ENCODE data around the gene RPS10.

The RPS10 gene

GRCh38 chr6:34370361-34370760 is 55.5 kb downstream of the RPS10 start:
- no peak for TF ChIP-seq OSR1 (CRISPR knock-in tag; IDR thresholded peaks at IDR 0.05)
- TF ChIP-seq CSDC2 (CRISPR knock-in tag; IDR thresholded peaks at IDR 0.05), result no peak
- no peak for TF ChIP-seq ZFP3 (CRISPR knock-in tag; IDR thresholded peaks at IDR 0.05)
- no peak for TF ChIP-seq ZC3H10 (CRISPR knock-in tag; IDR thresholded peaks at IDR 0.05)
- TF ChIP-seq CREB5 (CRISPR knock-in tag; IDR thresholded peaks at IDR 0.05; ENCODE audit: low read depth), result no peak
- no peak for TF ChIP-seq ZFP30 (CRISPR knock-in tag; IDR thresholded peaks at IDR 0.05)
- no peak for TF ChIP-seq BACH2 (CRISPR knock-in tag; IDR thresholded peaks at IDR 0.05; ENCODE audit: borderline replicate concordance)
- no peak for TF ChIP-seq ESRRG (CRISPR knock-in tag; IDR thresholded peaks at IDR 0.05)
- TF ChIP-seq ARNTL (CRISPR knock-in tag; IDR thresholded peaks at IDR 0.05; ENCODE audit: borderline replicate concordance, low read depth), result no peak
- TF ChIP-seq TSHZ2 (CRISPR knock-in tag; IDR thresholded peaks at IDR 0.05), result no peak
- TF ChIP-seq PPARA (CRISPR knock-in tag; IDR thresholded peaks at IDR 0.05; ENCODE audit: borderline replicate concordance), result no peak
- TF ChIP-seq PATZ1 (CRISPR knock-in tag; IDR thresholded peaks at IDR 0.05; ENCODE audit: borderline replicate concordance), result no peak
- no peak for ATAC-seq

- no peak for TF ChIP-seq CSDC2 (CRISPR knock-in tag; IDR thresholded peaks at IDR 0.05)
- TF ChIP-seq OSR1 (CRISPR knock-in tag; IDR thresholded peaks at IDR 0.05), result no peak
- no peak for TF ChIP-seq PATZ1 (CRISPR knock-in tag; IDR thresholded peaks at IDR 0.05; ENCODE audit: borderline replicate concordance)
- no peak for TF ChIP-seq ZFP30 (CRISPR knock-in tag; IDR thresholded peaks at IDR 0.05)
- no peak for TF ChIP-seq TSHZ2 (CRISPR knock-in tag; IDR thresholded peaks at IDR 0.05)
- no peak for TF ChIP-seq CREB5 (CRISPR knock-in tag; IDR thresholded peaks at IDR 0.05; ENCODE audit: low read depth)
- TF ChIP-seq GLIS3 (CRISPR knock-in tag; IDR thresholded peaks at IDR 0.05), result no peak
- TF ChIP-seq ZNF8 (CRISPR knock-in tag; IDR thresholded peaks at IDR 0.05), result no peak
- TF ChIP-seq ESRRG (CRISPR knock-in tag; IDR thresholded peaks at IDR 0.05), result no peak
- TF ChIP-seq PPARA (CRISPR knock-in tag; IDR thresholded peaks at IDR 0.05; ENCODE audit: borderline replicate concordance), result no peak
- no peak for TF ChIP-seq SNAI2 (CRISPR knock-in tag; IDR thresholded peaks at IDR 0.05)
- no peak for TF ChIP-seq ZC3H10 (CRISPR knock-in tag; IDR thresholded peaks at IDR 0.05)
- ATAC-seq, result no peak
Measured at GRCh38 chr6:34369385-34369784, 56.5 kb downstream of the RPS10 start.

All from SK-N-SH treated with all-trans-retinoic acid at 6 μM for 48 hours (cell line).